C4-2B (cell line): Measurements from ENCODE around the gene ZFR2.

Experiments used
- ZFX ChIP-seq: fragments of 450-650 bp; IDR thresholded peaks from 2 replicates; pipeline ENCODE4 v1.6.1; 2017
- TF ChIP-seq, protein P1 (sequence below): fragments of 450-650 bp; conservative IDR thresholded peaks from 2 replicates; pipeline ENCODE4 v1.5.1; 2017; ENCODE audit warnings: mild to moderate bottlenecking

- TF ChIP-seq, protein P1, sequence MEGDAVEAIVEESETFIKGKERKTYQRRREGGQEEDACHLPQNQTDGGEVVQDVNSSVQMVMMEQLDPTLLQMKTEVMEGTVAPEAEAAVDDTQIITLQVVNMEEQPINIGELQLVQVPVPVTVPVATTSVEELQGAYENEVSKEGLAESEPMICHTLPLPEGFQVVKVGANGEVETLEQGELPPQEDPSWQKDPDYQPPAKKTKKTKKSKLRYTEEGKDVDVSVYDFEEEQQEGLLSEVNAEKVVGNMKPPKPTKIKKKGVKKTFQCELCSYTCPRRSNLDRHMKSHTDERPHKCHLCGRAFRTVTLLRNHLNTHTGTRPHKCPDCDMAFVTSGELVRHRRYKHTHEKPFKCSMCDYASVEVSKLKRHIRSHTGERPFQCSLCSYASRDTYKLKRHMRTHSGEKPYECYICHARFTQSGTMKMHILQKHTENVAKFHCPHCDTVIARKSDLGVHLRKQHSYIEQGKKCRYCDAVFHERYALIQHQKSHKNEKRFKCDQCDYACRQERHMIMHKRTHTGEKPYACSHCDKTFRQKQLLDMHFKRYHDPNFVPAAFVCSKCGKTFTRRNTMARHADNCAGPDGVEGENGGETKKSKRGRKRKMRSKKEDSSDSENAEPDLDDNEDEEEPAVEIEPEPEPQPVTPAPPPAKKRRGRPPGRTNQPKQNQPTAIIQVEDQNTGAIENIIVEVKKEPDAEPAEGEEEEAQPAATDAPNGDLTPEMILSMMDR: no peak
- no peak for TF ChIP-seq ZFX
Measured at GRCh38 chr19:3803986-3804385, 64.9 kb downstream of the ZFR2 start.
